Tibial artery (tissue), 4 donors: ENCODE results near the gene GPC6.

Experiments
- DNase-seq, 2 donors: peaks; one replicate each; pipeline ENCODE4 v3.0.0-alpha.2; 2019
- H3K27ac ChIP-seq, 2 donors: fragments of 200-600 bp; sonication (generic) in 1 of 2; 1 replicate in 1 of 2; 2 replicates in 1 of 2; pipeline ENCODE4 v1.5.1; 2018 to 2019; ENCODE audit warnings: mild to moderate bottlenecking in 1 of 2
- H3K27me3 ChIP-seq, 2 donors: fragments of 200-600 bp; sonication (generic) in 1 of 2; one replicate each; pipeline versions ENCODE4 v1.5.1 to v1.6.0; 2016 to 2019
- H3K36me3 ChIP-seq, 3 donors: fragments of 200-600 bp; sonication (generic) in 2 of 3; one replicate each; pipeline ENCODE4 v1.5.1; 2016 to 2019; ENCODE audit warnings: mild to moderate bottlenecking in 2 of 3
- H3K4me1 ChIP-seq, 4 donors: fragments of 200-600 bp; sonication (generic) in 2 of 4; 1 replicate in 3 of 4; 2 replicates in 1 of 4; pipeline ENCODE4 v1.5.1; 2016 to 2019
- H3K4me3 ChIP-seq, 2 donors: fragments of 200-600 bp; sonication (generic) in 1 of 2; 1 replicate in 1 of 2; 2 replicates in 1 of 2; pipeline ENCODE4 v1.5.1; 2018 to 2019; ENCODE audit warnings: mild to moderate bottlenecking in 2 of 2
- H3K9me3 ChIP-seq, 3 donors: fragments of 200-600 bp; sonication (generic) in 1 of 3; one replicate each; pipeline ENCODE4 v1.5.1; 2016 to 2019
- intact Hi-C: fragments of 100-400 bp; cut with DNase I; formaldehyde crosslinking; loops from one replicate; pipeline ENCODE4 v1.15.0; 2023; ENCODE audit warnings: low total_unique reads
- TF ChIP-seq, protein P1 (sequence below), 2 experiments: fragments of 200-600 bp in 1 of 2; fragments of 450-650 bp in 1 of 2; IDR thresholded peaks; one replicate each; pipeline ENCODE4 v1.5.1; 2017 to 2019; ENCODE audit warnings: antibody characterized with exemption in 2 of 2, mild to moderate bottlenecking in 1 of 2, moderate library complexity in 1 of 2

The GPC6 gene

DNA sequence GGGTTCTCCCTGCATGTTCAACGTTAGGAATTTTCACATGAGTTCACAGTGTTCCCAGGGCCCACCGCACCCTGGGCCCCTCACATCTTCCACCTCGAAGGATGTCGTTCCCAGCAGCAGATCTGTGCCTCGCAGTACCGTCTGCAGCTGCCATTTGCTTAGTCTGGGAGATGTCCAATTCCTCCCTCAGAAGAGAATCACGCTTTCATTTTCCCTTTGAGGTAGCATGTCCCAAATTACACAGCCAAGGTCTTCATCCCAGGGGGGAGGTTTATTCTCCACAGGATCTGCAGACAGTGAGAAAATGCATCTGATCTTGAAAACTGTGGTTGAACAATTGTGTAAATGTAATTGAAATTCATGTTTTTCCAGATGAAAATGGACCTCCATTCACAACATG, 1102.7 kb downstream of the GPC6 start:
- peak overlapping the region; percentile 68 to 69 for H3K27ac ChIP-seq
- TF ChIP-seq, protein P1, sequence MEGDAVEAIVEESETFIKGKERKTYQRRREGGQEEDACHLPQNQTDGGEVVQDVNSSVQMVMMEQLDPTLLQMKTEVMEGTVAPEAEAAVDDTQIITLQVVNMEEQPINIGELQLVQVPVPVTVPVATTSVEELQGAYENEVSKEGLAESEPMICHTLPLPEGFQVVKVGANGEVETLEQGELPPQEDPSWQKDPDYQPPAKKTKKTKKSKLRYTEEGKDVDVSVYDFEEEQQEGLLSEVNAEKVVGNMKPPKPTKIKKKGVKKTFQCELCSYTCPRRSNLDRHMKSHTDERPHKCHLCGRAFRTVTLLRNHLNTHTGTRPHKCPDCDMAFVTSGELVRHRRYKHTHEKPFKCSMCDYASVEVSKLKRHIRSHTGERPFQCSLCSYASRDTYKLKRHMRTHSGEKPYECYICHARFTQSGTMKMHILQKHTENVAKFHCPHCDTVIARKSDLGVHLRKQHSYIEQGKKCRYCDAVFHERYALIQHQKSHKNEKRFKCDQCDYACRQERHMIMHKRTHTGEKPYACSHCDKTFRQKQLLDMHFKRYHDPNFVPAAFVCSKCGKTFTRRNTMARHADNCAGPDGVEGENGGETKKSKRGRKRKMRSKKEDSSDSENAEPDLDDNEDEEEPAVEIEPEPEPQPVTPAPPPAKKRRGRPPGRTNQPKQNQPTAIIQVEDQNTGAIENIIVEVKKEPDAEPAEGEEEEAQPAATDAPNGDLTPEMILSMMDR (IDR thresholded peaks at IDR 0.05): no peak

DNA sequence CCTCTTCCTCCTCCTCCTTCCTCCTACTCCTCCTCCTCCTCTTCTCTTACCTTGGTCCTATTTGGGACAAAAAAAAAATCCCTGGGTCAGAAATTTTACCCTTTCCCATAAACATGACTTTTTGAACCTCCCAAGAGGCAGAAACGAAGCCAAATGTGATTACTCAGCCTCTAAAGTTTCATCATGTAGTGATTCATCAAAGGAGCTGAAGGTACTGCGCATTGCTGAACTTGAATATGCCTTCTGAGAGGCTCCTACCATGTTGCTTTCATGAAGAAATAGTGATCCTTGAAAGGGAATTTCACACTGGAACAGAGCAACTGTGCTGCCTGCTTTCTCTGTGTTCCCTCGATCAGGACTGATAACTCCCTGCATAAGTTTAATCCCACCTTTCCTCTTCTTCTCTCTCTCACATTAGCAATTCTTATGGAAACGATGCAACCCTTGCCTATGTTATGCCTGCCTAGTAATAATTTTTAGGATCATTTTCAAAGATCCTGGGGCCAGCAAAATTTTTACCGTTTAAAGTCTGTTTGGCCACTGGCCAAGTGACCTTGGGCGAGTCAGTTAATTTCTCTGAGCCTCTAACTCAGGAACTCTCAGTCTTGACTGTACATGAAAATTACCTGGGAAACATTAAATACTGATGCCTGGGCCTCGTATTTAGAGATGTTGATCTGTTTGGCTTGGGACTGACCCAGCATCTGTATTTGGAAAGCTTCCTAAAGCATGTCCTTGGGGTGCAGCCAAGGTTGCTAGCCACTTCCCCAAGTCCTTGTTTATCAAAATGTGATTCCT, 1103.3 kb downstream of the GPC6 start:
- Histone ChIP-seq H3K27me3 (no peaks in the 10 kb centered on the region), H3K4me1 (peaks cover 0 to 58% (median 29%) of the 10 kb centered on the region in 4 donors), H3K4me3 (peak overlapping the region in 1 of 2 donors; percentile 11), H3K36me3 (no peaks in the 10 kb centered on the region), H3K9me3 (no peaks in the 10 kb centered on the region), H3K27ac (peak overlapping the region; percentile 68 to 69)
- TF ChIP-seq, protein P1 (IDR thresholded peaks at IDR 0.05): no peak
- DNase-seq: peak in 1 of 2 donors; percentile 73
- intact Hi-C loops: loop anchor here (2.0 kb wide), 1 partner anchor 13 kb away; no protein-coding TSS in a partner anchor

More for the DNA sequence above, 1102.7 kb downstream of the GPC6 start:
- intact Hi-C loops: loop anchor here (2.0 kb wide), 1 partner anchor 14 kb away; no protein-coding TSS in a partner anchor
- H3K27me3 ChIP-seq: no peaks in the 10 kb centered on the region
- H3K4me3 ChIP-seq: peak overlapping the region; percentile 11 to 29
- no peaks in the 10 kb centered on the region for H3K36me3 ChIP-seq
- DNase-seq: no peak
- peaks cover 0 to 65% (median 32%) of the 10 kb centered on the region in 4 donors for H3K4me1 ChIP-seq
- H3K9me3 ChIP-seq: no peaks in the 10 kb centered on the region

GRCh38 chr13:94330552-94331071, 1104.0 kb downstream of the GPC6 start:
- intact Hi-C loops: no loop called here
- DNase-seq: no peak
- H3K9me3 ChIP-seq: no peaks in the 10 kb centered on the region
- no peak overlapping the region for H3K4me3 ChIP-seq
- H3K27ac ChIP-seq: peak overlapping the region; percentile 68 to 69
- peaks cover 0 to 52% (median 24%) of the 10 kb centered on the region in 4 donors for H3K4me1 ChIP-seq
- no peaks in the 10 kb centered on the region for H3K27me3 ChIP-seq
- H3K36me3 ChIP-seq: no peaks in the 10 kb centered on the region
- TF ChIP-seq, protein P1 (IDR thresholded peaks at IDR 0.05): no peak

- peak overlapping the region; percentile 28 to 68 for H3K27ac ChIP-seq
- intact Hi-C loops: no loop called here
These were observed 1104.7 kb downstream of the GPC6 start for GRCh38 chr13:94331281-94331680.

GRCh38 chr13:94332359-94333096, 1105.9 kb downstream of the GPC6 start:
- no peak for DNase-seq
- intact Hi-C loops: no loop called here
- Histone ChIP-seq H3K27ac (peak overlapping the region in 1 of 2 donors; percentile 4), H3K27me3 (no peaks in the 10 kb centered on the region), H3K9me3 (no peaks in the 10 kb centered on the region), H3K4me1 (peaks cover 0 to 41% (median 20%) of the 10 kb centered on the region in 4 donors), H3K4me3 (no peak overlapping the region), H3K36me3 (no peaks in the 10 kb centered on the region)
- TF ChIP-seq, protein P1 (IDR thresholded peaks at IDR 0.05): no peak

More at GRCh38 chr13:94331281-94331680, 1104.7 kb downstream of the GPC6 start:
- no peak overlapping the region for H3K4me3 ChIP-seq
- no peaks in the 10 kb centered on the region for H3K9me3 ChIP-seq
- no peaks in the 10 kb centered on the region for H3K27me3 ChIP-seq
- H3K36me3 ChIP-seq: no peaks in the 10 kb centered on the region
- no peak for DNase-seq
- peaks cover 0 to 52% (median 24%) of the 10 kb centered on the region in 4 donors for H3K4me1 ChIP-seq
- TF ChIP-seq, protein P1 (IDR thresholded peaks at IDR 0.05): no peak
